ENCODE results near the gene RABL3.

The RABL3 gene

GRCh38 chr3:120673116-120673515 is 69.2 kb downstream of the RABL3 start:
- no peak for ATAC-seq
- no peak for TF ChIP-seq ZNF8 (CRISPR knock-in tag; IDR thresholded peaks at IDR 0.05)
- 0 out of 2 replicates have a peak, but pooled peaks have one; percentile 9 for TF ChIP-seq ISL1 (CRISPR knock-in tag; IDR thresholded peaks at IDR 0.05)
- no peak for TF ChIP-seq CREB5 (CRISPR knock-in tag; IDR thresholded peaks at IDR 0.05; ENCODE audit: low read depth)

GRCh38 chr3:120670576-120670975 is 71.7 kb downstream of the RABL3 start:
- TF ChIP-seq CSRNP3 (CRISPR knock-in tag; IDR thresholded peaks at IDR 0.05) (no peak), TSHZ2 (CRISPR knock-in tag; IDR thresholded peaks at IDR 0.05) (no peak), ARNTL (CRISPR knock-in tag; IDR thresholded peaks at IDR 0.05; ENCODE audit: borderline replicate concordance, low read depth) (no peak), CSDC2 (CRISPR knock-in tag; IDR thresholded peaks at IDR 0.05) (no peak), ISL1 (CRISPR knock-in tag; IDR thresholded peaks at IDR 0.05) (no peak), ZNF565 (CRISPR knock-in tag; conservative IDR thresholded peaks at IDR 0.05; ENCODE audit: low read depth) (no peak), ZNF70 (CRISPR knock-in tag; IDR thresholded peaks at IDR 0.05) (no peak), PPARA (CRISPR knock-in tag; IDR thresholded peaks at IDR 0.05; ENCODE audit: borderline replicate concordance) (no peak), GLIS3 (CRISPR knock-in tag; IDR thresholded peaks at IDR 0.05) (no peak), ZNF8 (CRISPR knock-in tag; IDR thresholded peaks at IDR 0.05) (no peak), PATZ1 (CRISPR knock-in tag; IDR thresholded peaks at IDR 0.05; ENCODE audit: borderline replicate concordance) (no peak), ZC3H10 (CRISPR knock-in tag; IDR thresholded peaks at IDR 0.05) (no peak), POU6F1 (CRISPR knock-in tag; IDR thresholded peaks at IDR 0.05; ENCODE audit: borderline replicate concordance, low read depth) (no peak), CREB5 (CRISPR knock-in tag; IDR thresholded peaks at IDR 0.05; ENCODE audit: low read depth) (no peak), RARB (CRISPR knock-in tag; IDR thresholded peaks at IDR 0.05) (no peak), SNAI2 (CRISPR knock-in tag; IDR thresholded peaks at IDR 0.05) (no peak), ESRRG (CRISPR knock-in tag; IDR thresholded peaks at IDR 0.05) (no peak)
- no peak for ATAC-seq

- no peak for ATAC-seq
- no peak for TF ChIP-seq PATZ1 (CRISPR knock-in tag; IDR thresholded peaks at IDR 0.05; ENCODE audit: borderline replicate concordance)
- no peak for TF ChIP-seq ZC3H10 (CRISPR knock-in tag; IDR thresholded peaks at IDR 0.05)
- TF ChIP-seq ISL1 (CRISPR knock-in tag; IDR thresholded peaks at IDR 0.05): no peak
- TF ChIP-seq ESRRG (CRISPR knock-in tag; IDR thresholded peaks at IDR 0.05): no peak
- no peak for TF ChIP-seq ZNF70 (CRISPR knock-in tag; IDR thresholded peaks at IDR 0.05)
- no peak for TF ChIP-seq TSHZ2 (CRISPR knock-in tag; IDR thresholded peaks at IDR 0.05)
- no peak for TF ChIP-seq ZNF565 (CRISPR knock-in tag; conservative IDR thresholded peaks at IDR 0.05; ENCODE audit: low read depth)
Measured at GRCh38 chr3:120664926-120665325, 77.4 kb downstream of the RABL3 start.

Data from SK-N-SH treated with all-trans-retinoic acid at 6 μM for 48 hours (cell line).